K562 (cell line): ENCODE measurements around the gene MAP7D1. TPM values are rescaled to one million over a fixed set of nuclear protein-coding genes. Genes with fewer than 3 reads are reported as not detected.

ENCODE experiments used
- BCL6 ChIP-seq: fragments of 250-450 bp; sonication (Bioruptor Pico); IDR thresholded peaks from 2 replicates; pipeline ENCODE4 v1.4.0; 2020
- BRF2 ChIP-seq: IDR thresholded peaks from 3 replicates; pipeline ENCODE4 v1.6.1; 2011; ENCODE audit warnings: borderline replicate concordance, mild to moderate bottlenecking; ENCODE audit not compliant: insufficient read length, insufficient read depth
- CC2D1A ChIP-seq: fragments of 450-650 bp; IDR thresholded peaks from 2 replicates; pipeline ENCODE4 v1.6.1; 2017; ENCODE audit warnings: mild to moderate bottlenecking
- GATAD2B ChIP-seq: fragments of 450-650 bp; IDR thresholded peaks from 2 replicates; pipeline ENCODE4 v1.6.1; 2017; ENCODE audit warnings: mild to moderate bottlenecking, borderline replicate concordance
- GTF2F1 ChIP-seq: IDR thresholded peaks from 2 replicates; pipeline ENCODE4 v1.6.1; 2011; ENCODE audit warnings: low read depth, low read length, improper control_type of control experiment
- HMGN3 ChIP-seq: IDR thresholded peaks from 2 replicates; pipeline ENCODE4 v1.6.1; 2011; ENCODE audit warnings: borderline replicate concordance, low read depth, mild to moderate bottlenecking, mixed read lengths, low read length; ENCODE audit not compliant: insufficient read length; ENCODE audit errors: extremely low read depth
- HOXB6 ChIP-seq: fragments of 250-450 bp; sonication (Bioruptor Pico); IDR thresholded peaks from 2 replicates; pipeline ENCODE4 v1.5.1; 2022; ENCODE audit warnings: mild to moderate bottlenecking, borderline replicate concordance
- NKRF ChIP-seq: fragments of 450-650 bp; IDR thresholded peaks from 2 replicates; pipeline ENCODE4 v1.6.1; 2016; ENCODE audit warnings: borderline replicate concordance
- NR1H2 ChIP-seq: sonication (generic); formaldehyde crosslinking; IDR thresholded peaks from 2 replicates; pipeline ENCODE4 v1.4.0; 2020; ENCODE audit warnings: mild to moderate bottlenecking, missing genetic modification reagents
- NR3C1 ChIP-seq: sonication (generic); formaldehyde crosslinking; IDR thresholded peaks from 2 replicates; pipeline ENCODE4 v1.8.1; 2022; ENCODE audit warnings: missing genetic modification reagents
- PATZ1 ChIP-seq: fragments of 250-450 bp; sonication (Bioruptor Pico); IDR thresholded peaks from 2 replicates; pipeline ENCODE4 v1.5.0; 2020; ENCODE audit warnings: mild to moderate bottlenecking, borderline replicate concordance
- PCBP1 ChIP-seq: fragments of 200-400 bp; formaldehyde crosslinking; IDR thresholded peaks from 2 replicates; pipeline ENCODE4 v1.6.1; 2018; ENCODE audit warnings: mild to moderate bottlenecking, low read depth, low read length; ENCODE audit not compliant: poor library complexity, severe bottlenecking
- PHF21A ChIP-seq: fragments of 450-650 bp; IDR thresholded peaks from 2 replicates; pipeline ENCODE4 v1.6.1; 2017; ENCODE audit warnings: low read depth, borderline replicate concordance
- SIN3B ChIP-seq: fragments of 450-650 bp; IDR thresholded peaks from 2 replicates; pipeline ENCODE4 v1.6.1; 2017; ENCODE audit warnings: low read depth, mild to moderate bottlenecking, moderate library complexity
- SMARCA4 ChIP-seq: fragments of 450-650 bp; IDR thresholded peaks from 2 replicates; pipeline ENCODE4 v1.6.1; 2016
- SRSF1 ChIP-seq: fragments of 200-400 bp; formaldehyde crosslinking; IDR thresholded peaks from 2 replicates; pipeline ENCODE4 v1.6.1; 2017; ENCODE audit warnings: mild to moderate bottlenecking, low read depth, low read length, moderate library complexity
- TBP ChIP-seq: optimal IDR thresholded peaks from 2 replicates; pipeline ENCODE3; 2011; ENCODE audit warnings: low read depth, low read length, improper control_type of control experiment
- TFAP4 ChIP-seq: sonication (generic); formaldehyde crosslinking; IDR thresholded peaks from 2 replicates; pipeline ENCODE4 v1.8.0; 2022; ENCODE audit warnings: missing genetic modification reagents, mild to moderate bottlenecking, moderate library complexity, borderline replicate concordance
- ZFPM2 ChIP-seq: fragments of 250-450 bp; sonication (Bioruptor Pico); IDR thresholded peaks from 2 replicates; pipeline ENCODE4 v1.5.1; 2022; ENCODE audit warnings: mild to moderate bottlenecking
- ZNF324 ChIP-seq: fragments of 250-450 bp; sonication (Bioruptor Pico); IDR thresholded peaks from 2 replicates; pipeline ENCODE4 v1.4.0; 2020; ENCODE audit warnings: mild to moderate bottlenecking
- ZNF57 ChIP-seq: fragments of 450-650 bp; formaldehyde crosslinking; IDR thresholded peaks from 2 replicates; pipeline ENCODE4 v1.4.0; 2020; ENCODE audit warnings: mild to moderate bottlenecking, moderate library complexity
- ZNF717 ChIP-seq: fragments of 250-450 bp; sonication (Bioruptor Pico); IDR thresholded peaks from 2 replicates; pipeline ENCODE4 v1.5.0; 2021
- ZNF75A ChIP-seq: fragments of 450-650 bp; formaldehyde crosslinking; IDR thresholded peaks from 2 replicates; pipeline ENCODE4 v1.4.0; 2020; ENCODE audit warnings: mild to moderate bottlenecking
- ZNF77 ChIP-seq: fragments of 250-450 bp; sonication (Bioruptor Pico); IDR thresholded peaks from 2 replicates; pipeline ENCODE4 v1.5.0; 2020
- polyA plus RNA-seq, 8 experiments: library from polyadenylated mRNA; depleted of rRNA in 4 of 8; stranded (reverse) in 5 of 8; unstranded in 3 of 8; fragments of >200 nt; fragmentation: Nextera tagmentation in 2 of 8; fragmentation: Illumina TruSeq in 1 of 8; extraction: Ambion mirVana in 2 of 8; extraction: Trizol in 1 of 8; gene quantifications; 2 replicates each; pipeline versions ENCODE4 v1.2.1 to v1.2.3, GENCODE V29; 2011 to 2014; ENCODE audit warnings: inconsistent platforms in 1 of 8, missing spikeins in 1 of 8
- total RNA-seq, 7 experiments: library from RNA; depleted of rRNA in 6 of 7; stranded (reverse); fragments of >200 nt in 6 of 7; fragmentation: Illumina TruSeq in 2 of 7; extraction: Trizol in 2 of 7; gene quantifications; 2 replicates each; pipeline versions ENCODE4 v1.2.1 to v1.2.3, GENCODE V29; 2011 to 2021; ENCODE audit warnings: low replicate concordance in 1 of 7

Gene MAP7D1
- total and polyA plus RNA-seq, 9 of the 15 experiments (the other 6 are each of a cell fraction or from before 2014, with no cell fraction given), result 3.6 to 108 (median 34.5) TPM

- TF ChIP-seq PATZ1, result peak; percentile 74; the same call in 1 of the 2 replicates
- no peak for TF ChIP-seq BRF2
- TF ChIP-seq SMARCA4, result no peak; the same call in 1 of the 2 replicates
- no peak for TF ChIP-seq ZNF77 (CRISPR knock-in tag)
- no peak for TF ChIP-seq BCL6 (CRISPR knock-in tag)
- TF ChIP-seq NR1H2 (CRISPR knock-in tag), result no peak
- TF ChIP-seq ZNF57 (CRISPR knock-in tag), result no peak
- TF ChIP-seq TFAP4 (CRISPR knock-in tag), result peak; percentile 43; the same call in 1 of the 2 replicates
- no peak for TF ChIP-seq HMGN3
- no peak for TF ChIP-seq SRSF1
- peak; percentile 88 for TF ChIP-seq NR3C1 (CRISPR knock-in tag)
- peak; percentile 70; the same call in 1 of the 2 replicates for TF ChIP-seq GTF2F1
- peak; percentile 7; the same call in 1 of the 2 replicates for TF ChIP-seq SIN3B
- TF ChIP-seq TBP, result no peak
- TF ChIP-seq ZFPM2 (CRISPR knock-in tag), result 0 out of 2 replicates have a peak, but pooled peaks have one; percentile 67
- 0 out of 2 replicates have a peak, but pooled peaks have one; percentile 26 for TF ChIP-seq GATAD2B
- TF ChIP-seq ZNF75A (CRISPR knock-in tag), result no peak
- TF ChIP-seq PHF21A, result peak; percentile 89
- TF ChIP-seq HOXB6 (CRISPR knock-in tag), result peak; percentile 23; the same call in 1 of the 2 replicates
- TF ChIP-seq NKRF, result peak; percentile 94
- peak; percentile 70; the same call in 1 of the 2 replicates for TF ChIP-seq CC2D1A
- TF ChIP-seq ZNF717 (CRISPR knock-in tag), result no peak
- TF ChIP-seq PCBP1, result no peak
- no peak for TF ChIP-seq ZNF324 (CRISPR knock-in tag)
These were observed 68.8 kb downstream of the MAP7D1 start (continued) for GRCh38 chr1:36224537-36225282.
